Hepatocyte (in vitro differentiated cells): ENCODE measurements around the gene GUCY1A1.

Source experiments
- EZH2 ChIP-seq: fragments of 200-600 bp; sonication (generic); IDR thresholded peaks from 2 replicates; pipeline ENCODE4 v1.6.1; 2016; ENCODE audit warnings: antibody characterized with exemption, mild to moderate bottlenecking, borderline replicate concordance
- TF ChIP-seq, protein P1 (sequence below): fragments of 200-600 bp; sonication (generic); IDR thresholded peaks from 2 replicates; pipeline ENCODE4 v1.5.1; 2016; ENCODE audit warnings: antibody characterized with exemption, mild to moderate bottlenecking; ENCODE audit not compliant: poor library complexity

DNA sequence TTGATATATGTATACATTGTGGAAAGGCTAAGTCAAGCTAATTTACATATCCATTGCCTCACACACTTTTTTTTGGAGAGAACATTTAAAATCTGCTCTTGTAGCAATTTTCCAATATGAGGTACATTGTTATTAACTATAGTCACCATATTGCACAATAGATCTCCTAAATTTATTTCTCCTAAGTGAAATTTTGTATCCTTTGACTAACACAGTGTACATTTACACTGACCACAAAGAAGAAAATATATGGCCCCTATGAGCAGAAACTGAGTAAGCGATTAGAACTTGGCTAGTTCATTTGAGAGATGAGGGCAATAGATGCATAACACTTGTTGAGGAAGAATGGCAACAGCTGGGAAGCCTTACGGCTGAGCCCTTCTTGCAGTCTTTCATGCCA is 71.9 kb downstream of the GUCY1A1 start:
- TF ChIP-seq, protein P1, sequence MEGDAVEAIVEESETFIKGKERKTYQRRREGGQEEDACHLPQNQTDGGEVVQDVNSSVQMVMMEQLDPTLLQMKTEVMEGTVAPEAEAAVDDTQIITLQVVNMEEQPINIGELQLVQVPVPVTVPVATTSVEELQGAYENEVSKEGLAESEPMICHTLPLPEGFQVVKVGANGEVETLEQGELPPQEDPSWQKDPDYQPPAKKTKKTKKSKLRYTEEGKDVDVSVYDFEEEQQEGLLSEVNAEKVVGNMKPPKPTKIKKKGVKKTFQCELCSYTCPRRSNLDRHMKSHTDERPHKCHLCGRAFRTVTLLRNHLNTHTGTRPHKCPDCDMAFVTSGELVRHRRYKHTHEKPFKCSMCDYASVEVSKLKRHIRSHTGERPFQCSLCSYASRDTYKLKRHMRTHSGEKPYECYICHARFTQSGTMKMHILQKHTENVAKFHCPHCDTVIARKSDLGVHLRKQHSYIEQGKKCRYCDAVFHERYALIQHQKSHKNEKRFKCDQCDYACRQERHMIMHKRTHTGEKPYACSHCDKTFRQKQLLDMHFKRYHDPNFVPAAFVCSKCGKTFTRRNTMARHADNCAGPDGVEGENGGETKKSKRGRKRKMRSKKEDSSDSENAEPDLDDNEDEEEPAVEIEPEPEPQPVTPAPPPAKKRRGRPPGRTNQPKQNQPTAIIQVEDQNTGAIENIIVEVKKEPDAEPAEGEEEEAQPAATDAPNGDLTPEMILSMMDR: no peak
- TF ChIP-seq EZH2: no peak
